GM12891 (cell line): ENCODE data around the gene PPOX.

ENCODE experiments used
- POLR2A ChIP-seq: IDR thresholded peaks from 2 replicates; pipeline ENCODE4 v1.6.1; 2011; ENCODE audit warnings: low read depth, low read length, control low read depth
- POLR2AphosphoS5 ChIP-seq: IDR thresholded peaks from 2 replicates; pipeline ENCODE4 v1.6.1; 2011; ENCODE audit warnings: low read depth, low read length, control low read depth
- POU2F2 ChIP-seq: IDR thresholded peaks from 2 replicates; pipeline ENCODE4 v1.6.1; 2011; ENCODE audit warnings: low read depth, mild to moderate bottlenecking, control low read depth, low read length, moderate library complexity
- SPI1 ChIP-seq: IDR thresholded peaks from 2 replicates; pipeline ENCODE4 v1.6.1; 2011; ENCODE audit warnings: low read depth, low read length, control low read depth
- TAF1 ChIP-seq: IDR thresholded peaks from 2 replicates; pipeline ENCODE4 v1.6.1; 2011; ENCODE audit warnings: low read depth, low read length, control low read depth

DNA sequence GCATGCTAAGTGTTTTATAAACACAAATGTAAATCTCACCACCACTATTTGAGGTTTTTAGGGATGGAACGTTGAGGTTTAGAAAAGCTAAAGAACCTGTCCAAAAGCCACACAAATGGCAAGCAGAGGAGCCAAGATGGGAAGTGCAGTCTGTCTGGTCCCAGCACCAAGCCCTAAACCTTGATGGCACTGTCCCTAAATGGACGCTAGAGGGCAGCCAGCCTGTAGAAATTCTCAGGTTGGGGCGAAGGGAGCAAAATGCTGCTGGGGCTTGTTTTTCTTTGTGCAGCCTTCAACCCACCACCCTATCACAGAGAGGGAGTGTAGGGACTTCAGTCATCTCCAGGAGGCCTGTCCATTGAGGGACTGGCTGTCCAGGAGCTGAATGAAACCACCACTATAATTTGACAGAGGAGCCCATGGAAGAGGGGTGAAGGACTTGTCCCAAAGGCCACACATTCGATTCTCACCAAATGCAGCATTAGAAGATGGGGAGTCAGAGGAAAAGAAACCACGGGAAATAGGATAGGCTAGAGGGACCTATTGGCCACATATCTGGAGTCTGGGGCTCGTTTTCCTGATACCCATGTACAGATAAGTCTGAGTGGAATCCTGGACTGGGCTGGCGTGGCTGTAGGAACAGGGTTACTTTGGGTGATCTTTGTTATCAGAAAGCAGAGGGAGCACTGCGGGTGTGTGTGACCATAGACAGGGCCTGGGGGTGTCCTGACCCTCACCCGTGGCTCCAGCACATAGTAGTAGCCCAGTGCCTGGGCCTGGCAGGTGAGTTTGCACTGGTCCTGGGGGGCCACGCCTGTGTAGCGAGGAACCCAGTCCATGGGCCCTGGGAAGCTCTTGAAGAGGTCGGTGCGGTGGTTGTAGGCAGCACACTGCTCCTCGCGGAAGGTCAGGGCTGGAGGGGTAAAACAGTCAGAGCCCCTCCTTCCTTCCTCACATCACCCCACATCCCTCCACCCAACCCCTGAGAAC is 26.5 kb downstream of the PPOX start:
- TF ChIP-seq POLR2A (no peak), POLR2AphosphoS5 (no peak), TAF1 (no peak), POU2F2 (peak; percentile 30; the same call in 1 of the 2 replicates), SPI1 (peak; percentile 56)
